CD4-positive, alpha-beta T cell treated with Interleukin-4 for 1 hour (primary cell): ENCODE results near the gene C17orf114.

Experiments used
- DNase-seq, 2 donors: peaks; one replicate each; pipeline ENCODE4 v3.0.0-alpha.2; 2020 to 2022

Gene C17orf114

GRCh38 chr17:4822835-4823234 is 20.7 kb upstream of the C17orf114 start:
- DNase-seq: no peak

GRCh38 chr17:4818276-4818675 is 16.1 kb upstream of the C17orf114 start:
- DNase-seq: no peak

GRCh38 chr17:4816826-4817225 is 14.7 kb upstream of the C17orf114 start:
- no peak for DNase-seq

- no peak for DNase-seq
These were observed 13.0 kb upstream of the C17orf114 start for GRCh38 chr17:4815043-4815675.

GRCh38 chr17:4812690-4813089 is 10.6 kb upstream of the C17orf114 start:
- DNase-seq: no peak

GRCh38 chr17:4811471-4811870 is 9.3 kb upstream of the C17orf114 start:
- no peak for DNase-seq

- no peak for DNase-seq
These were observed 8.7 kb upstream of the C17orf114 start for GRCh38 chr17:4810696-4811290.

GRCh38 chr17:4808378-4808767 is 6.2 kb upstream of the C17orf114 start:
- DNase-seq: no peak

- no peak for DNase-seq
These were observed 5.7 kb upstream of the C17orf114 start for GRCh38 chr17:4807605-4808377.

GRCh38 chr17:4806777-4807604 is 4.9 kb upstream of the C17orf114 start, which contains the start of gene PLD2:
Gene PLD2, plus strand, starts transcription at chr17:4807152. Its CDS starts 621 bp downstream, at chr17:4807773.
- DNase-seq: peak; percentile 84 to 88

- DNase-seq: no peak
These were observed 4.3 kb upstream of the C17orf114 start for GRCh38 chr17:4806456-4806776.

- DNase-seq: no peak
These were observed 1.5 kb downstream of the C17orf114 start for GRCh38 chr17:4800462-4801196.

- DNase-seq: no peak
These were observed 5.6 kb downstream of the C17orf114 start for GRCh38 chr17:4796552-4796920.

GRCh38 chr17:4795168-4795567 is 7.0 kb downstream of the C17orf114 start:
- no peak for DNase-seq

- no peak for DNase-seq
These were observed 11.4 kb downstream of the C17orf114 start for GRCh38 chr17:4790705-4791088.

- DNase-seq: peak; percentile 81 to 84
These were observed 12.0 kb downstream of the C17orf114 start for GRCh38 chr17:4789951-4790704.

- no peak for DNase-seq
These were observed 12.5 kb downstream of the C17orf114 start for GRCh38 chr17:4789701-4789950.

- DNase-seq: no peak
These were observed 13.1 kb downstream of the C17orf114 start, which contains the start of gene GLTPD2 for GRCh38 chr17:4788807-4789700. Gene GLTPD2, plus strand, starts transcription at chr17:4788964. Its CDS starts 48 bp downstream, at chr17:4789012.

- no peak for DNase-seq
These were observed 13.8 kb downstream of the C17orf114 start for GRCh38 chr17:4788159-4788806.

GRCh38 chr17:4786516-4786915 is 15.6 kb downstream of the C17orf114 start:
- DNase-seq: no peak
